ENCODE data around the gene CEP135.

- TF ChIP-seq TAF1 (IDR thresholded peaks at IDR 0.05; ENCODE audit: low read depth, low read length), result no peak
- no peak for TF ChIP-seq POLR2A (IDR thresholded peaks at IDR 0.05; ENCODE audit: low read depth, low read length)
- no peak for TF ChIP-seq POLR2AphosphoS5 (IDR thresholded peaks at IDR 0.05; ENCODE audit: low read depth, low read length)
- no peak for TF ChIP-seq PAX5 (IDR thresholded peaks at IDR 0.05; ENCODE audit: insufficient read depth, low read length, severe bottlenecking)
Measured at GRCh38 chr4:56082829-56083228, 134.1 kb downstream of the CEP135 start.
